ENCODE data around the gene KRT85.

The KRT85 gene

DNA sequence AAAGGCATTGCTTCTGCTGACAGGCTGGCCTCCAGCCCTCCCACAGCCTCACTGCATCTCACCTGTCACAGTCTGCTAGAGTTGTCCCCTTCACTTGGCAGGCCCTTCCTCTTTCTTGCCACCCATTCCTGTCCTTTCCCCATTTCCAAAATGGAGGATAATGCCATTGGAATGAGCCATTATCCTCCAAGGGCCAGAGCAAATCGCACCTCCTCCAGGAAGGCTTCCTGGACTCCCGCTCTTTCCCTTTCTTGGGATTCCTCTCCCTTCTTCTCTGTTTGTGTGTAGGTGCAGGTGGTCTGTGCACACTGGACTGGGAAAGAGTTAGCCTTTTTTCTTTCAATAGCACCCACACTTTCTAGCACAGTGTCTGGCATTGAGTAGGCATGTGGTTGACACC lies 35.1 kb upstream of the KRT85 start:
- Histone ChIP-seq H3F3A (ENCODE audit: insufficient read depth, low read length) (no peaks in the 10 kb centered on the region), H3K4me2 (ENCODE audit: low read length) (no peak overlapping the region), H3K9me2 (ENCODE audit: low read depth, low read length) (no peaks in the 10 kb centered on the region), H4K20me1 (ENCODE audit: insufficient read depth, low read length) (no peaks in the 10 kb centered on the region), H3K4me1 (ENCODE audit: insufficient read depth, low read length, severe bottlenecking) (no peaks in the 10 kb centered on the region), H3K4me3 (ENCODE audit: low read depth, low read length, poor library complexity, severe bottlenecking) (no peak overlapping the region), H3K9me3 (ENCODE audit: low read length) (no peaks in the 10 kb centered on the region), H3K27me3 (ENCODE audit: insufficient read depth, low read length) (no peaks in the 10 kb centered on the region), H3K27ac (ENCODE audit: low read depth, low read length, poor library complexity, severe bottlenecking) (no peak overlapping the region), H3K9ac (ENCODE audit: low read length) (no peak overlapping the region), H2AFZ (ENCODE audit: low read length) (no peak overlapping the region), H3K36me3 (ENCODE audit: insufficient read depth, low read length) (no peaks in the 10 kb centered on the region), H3K79me2 (ENCODE audit: insufficient read depth, low read length) (no peaks in the 10 kb centered on the region)
- TF ChIP-seq EZH2 (IDR thresholded peaks at IDR 0.05; ENCODE audit: borderline replicate concordance, low read length) = no peak
- TF ChIP-seq, protein P1, sequence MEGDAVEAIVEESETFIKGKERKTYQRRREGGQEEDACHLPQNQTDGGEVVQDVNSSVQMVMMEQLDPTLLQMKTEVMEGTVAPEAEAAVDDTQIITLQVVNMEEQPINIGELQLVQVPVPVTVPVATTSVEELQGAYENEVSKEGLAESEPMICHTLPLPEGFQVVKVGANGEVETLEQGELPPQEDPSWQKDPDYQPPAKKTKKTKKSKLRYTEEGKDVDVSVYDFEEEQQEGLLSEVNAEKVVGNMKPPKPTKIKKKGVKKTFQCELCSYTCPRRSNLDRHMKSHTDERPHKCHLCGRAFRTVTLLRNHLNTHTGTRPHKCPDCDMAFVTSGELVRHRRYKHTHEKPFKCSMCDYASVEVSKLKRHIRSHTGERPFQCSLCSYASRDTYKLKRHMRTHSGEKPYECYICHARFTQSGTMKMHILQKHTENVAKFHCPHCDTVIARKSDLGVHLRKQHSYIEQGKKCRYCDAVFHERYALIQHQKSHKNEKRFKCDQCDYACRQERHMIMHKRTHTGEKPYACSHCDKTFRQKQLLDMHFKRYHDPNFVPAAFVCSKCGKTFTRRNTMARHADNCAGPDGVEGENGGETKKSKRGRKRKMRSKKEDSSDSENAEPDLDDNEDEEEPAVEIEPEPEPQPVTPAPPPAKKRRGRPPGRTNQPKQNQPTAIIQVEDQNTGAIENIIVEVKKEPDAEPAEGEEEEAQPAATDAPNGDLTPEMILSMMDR (IDR thresholded peaks at IDR 0.05; ENCODE audit: low read length) = no peak

DNA sequence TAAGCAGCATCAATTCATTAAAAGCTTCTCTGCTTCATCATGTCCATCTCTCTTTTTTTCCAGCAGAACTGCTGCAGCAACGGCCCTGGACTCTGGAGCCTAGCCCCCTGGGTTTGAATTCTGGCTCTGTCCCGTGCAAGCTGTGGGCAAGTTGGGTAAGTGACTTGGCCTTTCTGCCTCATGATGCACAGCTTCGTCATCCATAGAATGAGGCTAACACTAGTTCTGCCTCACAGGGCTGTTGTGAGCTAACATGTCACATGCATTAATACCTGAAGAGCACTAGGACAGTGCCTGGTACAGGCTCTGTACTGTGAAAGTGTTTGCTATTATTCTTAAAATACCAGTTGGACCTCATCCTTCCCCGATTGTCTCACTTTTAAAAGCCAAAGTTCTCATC lies 34.6 kb upstream of the KRT85 start:
- no peaks in the 10 kb centered on the region for H3K27me3 ChIP-seq (ENCODE audit: insufficient read depth, low read length)

DNA sequence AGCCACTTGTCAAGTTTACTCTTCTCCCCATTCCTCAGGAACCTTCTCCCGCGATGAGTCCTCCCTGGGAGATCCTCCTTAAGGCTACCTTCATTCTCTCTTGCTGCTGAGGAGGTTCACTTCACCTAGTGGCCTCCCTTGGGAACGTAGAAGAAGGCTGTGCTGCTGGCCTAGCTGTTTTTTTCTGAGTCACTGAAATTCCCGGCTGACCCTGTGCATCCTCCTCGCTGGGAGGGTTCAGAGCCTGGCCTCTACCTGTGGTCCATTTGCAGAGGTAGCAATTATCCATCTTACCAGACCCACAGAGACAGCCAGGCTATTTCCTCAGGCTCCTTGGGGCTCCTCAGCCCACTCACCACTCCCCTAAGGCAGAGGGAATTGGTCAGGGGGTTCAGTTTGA lies 34.2 kb upstream of the KRT85 start:
- Histone ChIP-seq H2AFZ (ENCODE audit: low read length) (no peak overlapping the region), H3K4me1 (ENCODE audit: insufficient read depth, low read length, severe bottlenecking) (no peaks in the 10 kb centered on the region), H3K9me3 (ENCODE audit: low read length) (no peaks in the 10 kb centered on the region), H4K20me1 (ENCODE audit: insufficient read depth, low read length) (no peaks in the 10 kb centered on the region), H3K36me3 (ENCODE audit: insufficient read depth, low read length) (no peaks in the 10 kb centered on the region), H3K9ac (ENCODE audit: low read length) (no peak overlapping the region), H3K27me3 (ENCODE audit: insufficient read depth, low read length) (no peaks in the 10 kb centered on the region), H3F3A (ENCODE audit: insufficient read depth, low read length) (no peaks in the 10 kb centered on the region), H3K27ac (ENCODE audit: low read depth, low read length, poor library complexity, severe bottlenecking) (no peak overlapping the region), H3K4me2 (ENCODE audit: low read length) (no peak overlapping the region), H3K4me3 (ENCODE audit: low read depth, low read length, poor library complexity, severe bottlenecking) (no peak overlapping the region), H3K79me2 (ENCODE audit: insufficient read depth, low read length) (no peaks in the 10 kb centered on the region), H3K9me2 (ENCODE audit: low read depth, low read length) (no peaks in the 10 kb centered on the region)
- TF ChIP-seq, protein P1 (IDR thresholded peaks at IDR 0.05; ENCODE audit: low read length) = no peak
- no peak for TF ChIP-seq EZH2 (IDR thresholded peaks at IDR 0.05; ENCODE audit: borderline replicate concordance, low read length)

More for the DNA sequence above, 34.6 kb upstream of the KRT85 start:
- no peaks in the 10 kb centered on the region for H4K20me1 ChIP-seq (ENCODE audit: insufficient read depth, low read length)
- H3K36me3 ChIP-seq (ENCODE audit: insufficient read depth, low read length) = no peaks in the 10 kb centered on the region
- H3F3A ChIP-seq (ENCODE audit: insufficient read depth, low read length) = no peaks in the 10 kb centered on the region
- no peak overlapping the region for H3K9ac ChIP-seq (ENCODE audit: low read length)
- H3K9me2 ChIP-seq (ENCODE audit: low read depth, low read length) = no peaks in the 10 kb centered on the region
- H3K9me3 ChIP-seq (ENCODE audit: low read length) = no peaks in the 10 kb centered on the region
- no peak for TF ChIP-seq EZH2 (IDR thresholded peaks at IDR 0.05; ENCODE audit: borderline replicate concordance, low read length)
- TF ChIP-seq, protein P1 (IDR thresholded peaks at IDR 0.05; ENCODE audit: low read length) = no peak
- no peak overlapping the region for H2AFZ ChIP-seq (ENCODE audit: low read length)
- no peak overlapping the region for H3K4me2 ChIP-seq (ENCODE audit: low read length)
- no peak overlapping the region for H3K4me3 ChIP-seq (ENCODE audit: low read depth, low read length, poor library complexity, severe bottlenecking)
- H3K27ac ChIP-seq (ENCODE audit: low read depth, low read length, poor library complexity, severe bottlenecking) = no peak overlapping the region
- no peaks in the 10 kb centered on the region for H3K4me1 ChIP-seq (ENCODE audit: insufficient read depth, low read length, severe bottlenecking)
- H3K79me2 ChIP-seq (ENCODE audit: insufficient read depth, low read length) = no peaks in the 10 kb centered on the region

Data from OCI-LY1 (cell line).